Adrenal gland (tissue), 12 donors: ENCODE measurements around the gene PTK6. TPM values are rescaled to one million over a fixed set of nuclear protein-coding genes. Genes with fewer than 3 reads are reported as not detected.

Experiments used
- DNase-seq, 7 donors: peaks; one replicate each; pipeline ENCODE4 v3.0.0-alpha.2; 2019 to 2020
- H3K27ac ChIP-seq, 5 donors: fragments of 200-600 bp; sonication (generic) in 4 of 5; 1 replicate in 3 of 5; 2 replicates in 2 of 5; pipeline versions ENCODE4 v1.5.1 to v1.8.0; 2016 to 2020; ENCODE audit warnings: mild to moderate bottlenecking in 1 of 5
- H3K27me3 ChIP-seq: fragments of 200-600 bp; 2 replicates; pipeline ENCODE4 v1.8.0; 2021
- H3K36me3 ChIP-seq, 2 donors: fragments of 200-600 bp; replicated peaks in 1 of 2; 1 replicate in 1 of 2; 2 replicates in 1 of 2; pipeline versions ENCODE4 v1.5.1 to v1.8.0; 2018 to 2022
- H3K4me1 ChIP-seq, 2 donors: fragments of 200-600 bp; replicated peaks in 1 of 2; 1 replicate in 1 of 2; 2 replicates in 1 of 2; pipeline versions ENCODE4 v1.5.1 to v1.8.0; 2018 to 2021
- H3K4me3 ChIP-seq, 4 donors: fragments of 200-600 bp; sonication (generic) in 3 of 4; one replicate each; pipeline ENCODE4 v1.5.1; 2016 to 2018
- H3K9me3 ChIP-seq, 3 donors: fragments of 200-600 bp; sonication (generic) in 1 of 3; replicated peaks in 1 of 3; 1 replicate in 2 of 3; 2 replicates in 1 of 3; pipeline versions ENCODE4 v1.5.1 to v1.8.0; 2016 to 2021
- POLR2A ChIP-seq, 2 donors: fragments of 450-650 bp; IDR thresholded peaks; one replicate each; pipeline ENCODE4 v1.6.1; 2017; ENCODE audit warnings: antibody characterized with exemption in 2 of 2, mild to moderate bottlenecking in 2 of 2, moderate library complexity in 1 of 2
- WGBS, 4 donors: extraction: QIAGEN DNeasy Blood & Tissue Kit in 2 of 4; methylation state at CpG; one replicate each; pipeline versions ENCODE4 v1.1.5 to v1.1.7; 2013 to 2017; 5-methylcytosine and 5-hydroxymethylcytosine counted together
- intact Hi-C, 2 donors: fragments of 100-400 bp; cut with DNase I; formaldehyde crosslinking; loops; one replicate each; pipeline versions ENCODE4 v1.14.1 to v1.15.0; 2022 to 2023
- polyA plus RNA-seq, 3 donors: library from polyadenylated mRNA; stranded (reverse); fragments of 200-250 nt in 2 of 3; fragments of 350-450 nt in 1 of 3; fragmentation: Illumina TruSeq in 1 of 3; extraction: RNeasy Lipid Tissue Mini Kit (QIAGEN cat#74804) in 1 of 3; gene quantifications; one replicate each; pipeline ENCODE4 v1.2.3, GENCODE V29; 2013 to 2014
- total RNA-seq, 9 donors: library from RNA; depleted of rRNA in 4 of 9; stranded (reverse); fragments of >200 nt in 4 of 9; fragments of 120-200 nt in 1 of 9; fragmentation: NEBNext Ultra II Directional in 1 of 9; extraction: Animal tissue kit (Norgen Biotek cat#: 25700) in 1 of 9; gene quantifications; one replicate each; pipeline versions ENCODE4 v1.1.0 to v1.2.4, GENCODE V29; 2013 to 2023
- TF ChIP-seq, protein P1 (sequence below), 6 experiments: fragments of 450-650 bp in 4 of 6; fragments of 200-600 bp in 2 of 6; sonication (generic) in 1 of 6; IDR thresholded peaks; 1 replicate in 5 of 6; 2 replicates in 1 of 6; pipeline versions ENCODE4 v1.5.1 to v1.8.0; 2016 to 2021; ENCODE audit warnings: antibody characterized with exemption in 6 of 6, mild to moderate bottlenecking in 2 of 6, moderate library complexity in 1 of 6
- donor health status: healthy with polysubstance abuse.
- donor health status: Bipolar disorder and iron deficiency.
- donor health status: DM: yes; HTN: yes; CAD: no.
- donor health status: DM: no; HTN: no; CAD: no.
- donor health status: DM: no; HTN: no; CAD: no.
- donor health status: DM: yes; HTN: yes; CAD: no.

The PTK6 gene
- total and polyA plus RNA-seq, 12 donors, result 0.19 to 0.72 (median 0.36) TPM; not detected in 5

DNA sequence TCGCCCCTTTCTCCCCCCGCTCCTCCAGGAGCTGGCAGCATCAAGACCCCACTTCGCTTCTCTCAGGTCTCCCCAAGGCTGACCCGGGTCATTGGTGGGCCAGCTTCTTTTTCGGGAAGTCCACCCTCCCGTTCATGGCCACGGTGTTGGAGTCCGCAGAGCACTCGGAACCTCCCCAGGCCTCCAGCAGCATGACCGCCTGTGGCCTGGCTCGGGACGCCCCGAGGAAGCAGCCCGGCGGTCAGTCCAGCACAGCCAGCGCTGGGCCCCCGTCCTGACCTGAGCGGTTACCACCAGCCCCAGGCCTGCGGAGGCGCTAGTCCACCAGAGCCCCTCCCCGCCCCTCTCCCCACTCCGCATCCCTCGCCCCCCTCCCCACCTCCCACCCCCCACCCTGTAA, 15.6 kb downstream of the PTK6 start:
- WGBS, 4 donors, result 40 to 73% (median 52%) methylated on average over 5 to 23 of the region's 23 CpGs

DNA sequence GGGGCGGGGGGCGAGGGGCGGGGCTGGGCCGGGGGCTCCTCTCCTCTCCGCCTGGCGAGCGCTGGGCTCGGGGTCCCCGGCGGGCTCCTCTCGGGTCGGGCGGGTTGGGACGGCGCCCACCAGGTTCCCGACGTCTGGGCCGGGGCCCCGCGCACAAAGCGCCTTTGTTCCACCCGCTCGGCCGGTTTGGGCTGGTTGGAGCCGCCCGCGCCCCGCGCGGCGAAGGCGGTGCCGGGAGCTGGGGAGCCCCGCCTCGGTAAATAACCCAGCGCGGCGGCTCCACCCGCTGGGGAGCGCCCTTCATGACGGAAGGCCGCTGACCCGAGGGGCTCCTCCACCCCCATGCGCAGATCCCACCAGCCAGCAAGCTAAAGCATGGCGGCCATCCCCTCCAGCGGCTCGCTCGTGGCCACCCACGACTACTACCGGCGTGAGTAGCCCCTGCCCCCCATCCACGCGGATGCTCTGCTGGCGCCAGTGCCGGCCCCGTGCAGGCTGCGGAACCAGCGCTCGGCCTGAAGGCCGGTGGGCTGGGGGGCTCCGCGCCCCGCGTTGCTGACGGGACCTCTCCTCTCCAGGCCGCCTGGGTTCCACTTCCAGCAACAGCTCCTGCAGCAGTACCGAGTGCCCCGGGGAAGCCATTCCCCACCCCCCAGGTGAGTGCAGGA, 16.1 kb downstream of the PTK6 start:
- Histone ChIP-seq H3K4me1 (peaks cover 0 to 21% of the 10 kb centered on the region in 2 donors), H3K4me3 (peak overlapping the region in 2 of 4 donors; percentile 40 to 97), H3K27me3 (no peaks in the 10 kb centered on the region), H3K27ac (peak overlapping the region in 3 of 5 donors; percentile 65 to 89 (median 87)), H3K36me3 (no peaks in the 10 kb centered on the region), H3K9me3 (no peaks in the 10 kb centered on the region)
- intact Hi-C loops, result no loop called here
- peak in 6 of 7 donors; percentile 55 to 75 (median 64) for DNase-seq
- no peak for TF ChIP-seq POLR2A (IDR thresholded peaks at IDR 0.05)
- TF ChIP-seq, protein P1, sequence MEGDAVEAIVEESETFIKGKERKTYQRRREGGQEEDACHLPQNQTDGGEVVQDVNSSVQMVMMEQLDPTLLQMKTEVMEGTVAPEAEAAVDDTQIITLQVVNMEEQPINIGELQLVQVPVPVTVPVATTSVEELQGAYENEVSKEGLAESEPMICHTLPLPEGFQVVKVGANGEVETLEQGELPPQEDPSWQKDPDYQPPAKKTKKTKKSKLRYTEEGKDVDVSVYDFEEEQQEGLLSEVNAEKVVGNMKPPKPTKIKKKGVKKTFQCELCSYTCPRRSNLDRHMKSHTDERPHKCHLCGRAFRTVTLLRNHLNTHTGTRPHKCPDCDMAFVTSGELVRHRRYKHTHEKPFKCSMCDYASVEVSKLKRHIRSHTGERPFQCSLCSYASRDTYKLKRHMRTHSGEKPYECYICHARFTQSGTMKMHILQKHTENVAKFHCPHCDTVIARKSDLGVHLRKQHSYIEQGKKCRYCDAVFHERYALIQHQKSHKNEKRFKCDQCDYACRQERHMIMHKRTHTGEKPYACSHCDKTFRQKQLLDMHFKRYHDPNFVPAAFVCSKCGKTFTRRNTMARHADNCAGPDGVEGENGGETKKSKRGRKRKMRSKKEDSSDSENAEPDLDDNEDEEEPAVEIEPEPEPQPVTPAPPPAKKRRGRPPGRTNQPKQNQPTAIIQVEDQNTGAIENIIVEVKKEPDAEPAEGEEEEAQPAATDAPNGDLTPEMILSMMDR (IDR thresholded peaks at IDR 0.05), result no peak
- 2 to 5% (median 4%) methylated on average over 12 to 68 of the region's 68 CpGs; no CpG with 5 or more reads in 1 of the 4 donors for WGBS, 4 donors

More for the DNA sequence above, 15.6 kb downstream of the PTK6 start:
- H3K27me3 ChIP-seq, result no peaks in the 10 kb centered on the region
- peaks cover 0 to 21% of the 10 kb centered on the region in 2 donors for H3K4me1 ChIP-seq
- no peak for TF ChIP-seq POLR2A (IDR thresholded peaks at IDR 0.05)
- TF ChIP-seq, protein P1 (IDR thresholded peaks at IDR 0.05), result no peak
- H3K4me3 ChIP-seq, result peak overlapping the region in 2 of 4 donors; percentile 40 to 97
- no peaks in the 10 kb centered on the region for H3K36me3 ChIP-seq
- intact Hi-C loops, result no loop called here
- H3K9me3 ChIP-seq, result no peaks in the 10 kb centered on the region
- peak in 1 of 7 donors; percentile 23 for DNase-seq
- peak overlapping the region in 1 of 5 donors; percentile 87 for H3K27ac ChIP-seq

DNA sequence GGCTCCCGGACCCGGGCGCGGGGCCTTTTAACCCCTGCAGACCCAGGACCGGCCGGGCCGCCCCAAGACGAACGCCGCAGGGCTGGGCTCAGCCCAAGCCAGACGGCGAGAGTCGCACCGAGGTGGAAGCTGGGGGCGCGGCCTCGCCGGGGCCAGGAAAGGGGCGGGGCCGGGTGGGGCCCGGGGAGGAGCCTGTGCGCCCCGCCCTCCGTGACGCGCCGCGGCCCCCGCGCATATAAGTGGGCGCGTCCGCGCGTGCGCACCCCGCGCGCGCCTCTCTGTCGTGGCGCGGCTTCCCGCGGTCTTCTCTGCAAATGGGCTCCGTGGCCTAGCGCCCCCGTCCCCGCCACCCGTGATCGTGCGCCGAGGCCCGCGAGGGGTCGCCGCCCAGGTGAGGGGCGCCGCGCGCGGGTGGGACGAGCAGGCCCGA, 16.7 kb downstream of the PTK6 start, which contains the start of gene PPDPF:
Gene PPDPF, plus strand, starts transcription at position 262 of the 430 bp plus-strand sequence. CDS start 544 bp downstream, outside the sequence.
- H3K4me1 ChIP-seq, result peaks cover 0 to 21% of the 10 kb centered on the region in 2 donors

More for the DNA sequence above, 16.7 kb downstream of the PTK6 start, which contains the start of gene PPDPF:
- intact Hi-C loops, result no loop called here
- no peaks in the 10 kb centered on the region for H3K36me3 ChIP-seq
- 1% methylated on average over 54 to 63 of the region's 64 CpGs; no CpG with 5 or more reads in 2 of the 4 donors for WGBS, 4 donors
- H3K27me3 ChIP-seq, result no peaks in the 10 kb centered on the region
- H3K4me3 ChIP-seq, result peak within 1 kb of the TSS in 2 of 4 donors; percentile 40 to 97
- H3K27ac ChIP-seq, result peak within 1 kb of the TSS in 3 of 5 donors; percentile 65 to 89 (median 87)
- peak; percentile 44 to 61 for TF ChIP-seq POLR2A (IDR thresholded peaks at IDR 0.05)
- TF ChIP-seq, protein P1 (IDR thresholded peaks at IDR 0.05), result no peak
- H3K9me3 ChIP-seq, result no peaks in the 10 kb centered on the region
- peak; percentile 72 to 88 (median 79) for DNase-seq
